Activated CD8-positive, alpha-beta memory T cell treated with anti-CD3 and anti-CD28 coated beads, Interleukin-2, amount 50 U/mL, for 4 hours (primary cell): ENCODE data around the gene CCDC85C.

ENCODE experiments used
- DNase-seq: peaks from one replicate; pipeline ENCODE4 v3.0.0-alpha.2; 2020

The CCDC85C gene

GRCh38 chr14:99535908-99536778 is 67.9 kb downstream of the CCDC85C start:
- no peak for DNase-seq

GRCh38 chr14:99535448-99535847 is 68.6 kb downstream of the CCDC85C start:
- no peak for DNase-seq

DNA sequence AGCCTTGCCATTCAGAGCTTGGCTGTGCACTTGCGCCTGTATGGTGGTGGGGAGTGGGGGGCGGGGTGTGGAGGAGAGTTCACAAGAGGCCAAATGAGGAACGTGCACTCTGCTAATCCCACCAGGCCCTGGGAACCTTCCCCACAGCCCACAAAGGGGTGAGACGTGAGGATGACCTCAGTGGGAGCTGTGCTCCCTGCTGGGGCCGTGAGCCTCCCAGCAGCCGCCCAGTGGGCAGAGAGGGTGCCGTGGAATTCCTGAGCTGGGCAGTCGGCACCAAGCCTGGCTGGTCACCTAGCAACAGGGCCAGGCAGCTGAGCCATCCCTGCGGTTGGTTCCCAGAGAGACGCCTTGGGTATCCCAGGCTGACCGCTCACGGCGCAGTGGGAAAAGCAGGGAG is 69.1 kb downstream of the CCDC85C start:
- no peak for DNase-seq

- no peak for DNase-seq
Measured at GRCh38 chr14:99534333-99534732, 69.7 kb downstream of the CCDC85C start.

GRCh38 chr14:99532310-99532709 is 71.7 kb downstream of the CCDC85C start:
- DNase-seq: no peak

DNA sequence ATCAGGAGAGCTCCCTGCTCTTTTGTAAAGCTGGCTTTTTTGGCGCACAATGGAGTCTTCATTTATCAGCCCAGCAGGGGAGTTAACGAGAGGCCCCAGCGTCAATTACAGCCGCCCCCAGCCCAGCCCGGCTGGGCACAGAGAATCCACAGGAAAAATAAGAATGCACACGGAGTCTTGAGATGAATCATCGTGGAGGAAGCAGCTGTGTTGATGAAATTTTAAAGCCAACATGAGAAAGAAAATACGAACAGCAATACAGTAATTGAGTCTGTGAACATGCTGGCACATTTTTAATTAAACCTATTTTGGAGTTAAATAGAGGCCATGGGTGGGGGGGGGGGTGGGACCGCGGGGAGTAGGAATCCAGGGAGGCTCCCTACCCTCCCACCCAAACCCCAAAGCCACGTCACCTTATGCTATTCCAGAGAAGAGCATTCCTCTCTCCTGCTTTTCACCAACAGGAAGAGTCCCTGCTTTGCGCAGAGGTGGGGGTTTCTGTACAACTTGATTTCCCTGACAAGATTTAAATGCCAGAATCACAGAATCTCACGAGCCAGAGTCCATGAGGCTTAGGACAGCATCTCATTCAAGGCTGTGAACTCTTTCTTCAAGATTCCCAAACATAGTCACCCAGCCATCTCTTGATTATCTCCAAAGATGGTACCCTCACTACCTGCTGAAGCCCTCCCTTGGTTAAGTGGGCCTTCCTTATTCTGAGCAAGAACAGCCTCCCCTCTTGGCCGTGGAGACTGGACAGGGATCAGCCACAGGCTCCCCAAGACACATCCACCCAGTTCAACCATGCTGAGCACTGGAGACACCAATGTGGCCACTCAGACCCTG is 72.5 kb downstream of the CCDC85C start:
- no peak for DNase-seq

DNA sequence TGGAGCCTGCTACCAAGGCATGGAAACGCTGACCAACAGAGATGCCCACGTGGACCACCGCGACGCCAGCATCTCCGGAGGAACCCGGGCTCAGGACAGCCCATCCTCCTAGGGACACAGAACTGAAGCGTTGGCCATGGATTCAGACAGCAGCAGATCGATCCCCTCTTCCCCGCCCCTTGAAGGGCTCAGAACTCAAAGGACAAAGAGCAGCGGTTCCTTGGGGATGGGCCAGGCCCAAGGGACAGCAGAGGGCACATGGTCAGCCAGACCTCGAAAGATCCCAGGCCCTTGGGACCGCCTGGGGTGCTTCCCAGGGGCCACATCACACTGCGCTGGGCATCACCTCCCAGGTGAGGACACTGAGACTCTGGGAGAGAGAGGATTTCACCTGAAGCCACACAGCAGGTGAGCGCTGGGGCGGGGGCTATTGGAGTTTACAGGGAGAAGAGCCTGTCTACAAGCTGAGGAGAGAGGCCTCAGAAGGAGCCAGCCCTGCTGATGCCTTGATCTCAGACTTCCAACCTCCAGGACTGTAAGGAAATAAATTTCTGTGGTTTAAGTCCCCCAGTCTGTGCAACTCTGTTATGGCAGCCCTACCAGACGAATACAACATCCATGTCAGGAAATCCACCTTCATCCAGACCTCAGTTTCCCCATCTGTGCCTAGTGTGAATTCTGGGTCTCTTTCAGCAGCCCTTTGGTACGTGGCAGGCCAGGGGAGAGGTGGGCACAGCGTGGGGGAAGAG is 73.4 kb downstream of the CCDC85C start:
- DNase-seq: no peak

GRCh38 chr14:99529899-99530298 is 74.1 kb downstream of the CCDC85C start:
- no peak for DNase-seq

- DNase-seq: no peak
Measured at GRCh38 chr14:99527427-99528076, 76.5 kb downstream of the CCDC85C start.

- DNase-seq: no peak
Measured at GRCh38 chr14:99527026-99527425, 77.0 kb downstream of the CCDC85C start.

DNA sequence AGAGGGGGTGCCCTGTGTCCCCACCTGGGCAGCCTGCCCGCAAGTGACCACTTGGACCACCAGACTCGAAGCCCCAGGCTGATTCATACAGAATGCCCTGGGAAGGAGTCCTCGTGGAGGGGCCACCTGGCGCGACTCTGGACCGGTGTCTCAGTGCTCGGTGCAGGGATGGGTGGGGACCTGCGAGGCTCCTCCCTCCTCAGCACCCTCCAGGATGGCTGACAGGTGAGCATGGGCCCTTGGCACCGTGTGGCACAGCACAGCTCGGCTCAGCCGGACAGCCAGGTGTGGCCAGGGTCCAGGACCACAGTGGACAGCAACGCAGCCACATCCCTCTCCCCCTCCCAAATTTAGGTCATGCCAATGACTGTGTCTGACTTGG is 78.3 kb downstream of the CCDC85C start:
- DNase-seq: no peak

DNA sequence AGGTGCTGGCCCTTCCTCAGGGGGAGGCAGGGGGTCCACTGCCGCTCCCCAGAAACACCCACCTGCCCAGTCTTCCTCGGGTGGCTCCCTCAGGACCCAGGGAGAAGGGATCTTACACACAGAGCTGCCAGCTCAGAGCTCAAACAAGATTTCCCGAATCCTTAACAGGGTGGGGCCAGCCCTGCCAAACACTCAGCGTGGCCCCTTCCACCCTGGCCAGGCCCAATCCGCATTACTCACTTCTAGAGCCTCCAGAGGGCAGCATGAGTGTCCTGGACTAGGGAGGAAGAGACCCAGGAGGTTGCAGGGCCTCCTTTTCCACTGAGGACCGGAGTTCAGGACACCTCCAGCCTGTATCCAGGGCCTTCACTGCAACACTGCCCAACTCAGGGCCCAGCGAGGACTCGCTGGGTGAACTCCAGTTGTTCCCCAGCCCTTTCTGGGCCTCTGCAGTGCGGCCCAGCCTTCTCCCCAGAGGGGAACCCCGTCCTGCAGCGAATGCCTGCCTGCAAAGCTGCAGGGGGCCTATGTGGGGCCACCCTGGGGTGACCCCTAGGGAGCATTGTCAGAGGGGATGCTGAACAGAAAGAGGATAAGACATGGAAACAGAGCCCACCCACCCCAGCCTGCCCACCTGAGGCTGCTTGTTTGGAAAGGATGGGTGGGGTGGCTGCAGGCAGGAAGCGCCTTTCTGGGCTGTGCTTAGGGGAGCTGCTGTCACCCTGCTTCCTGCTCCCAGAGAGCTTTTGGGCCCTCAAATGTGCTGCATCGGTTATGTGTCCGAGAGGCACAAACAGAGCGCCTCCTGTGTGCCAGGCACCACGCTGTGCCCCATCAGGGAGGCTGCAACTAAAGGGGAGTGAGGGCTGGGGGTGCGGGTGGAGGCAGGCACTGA is 79.0 kb downstream of the CCDC85C start:
- DNase-seq: no peak

- no peak for DNase-seq
Measured at GRCh38 chr14:99524091-99524661, 79.8 kb downstream of the CCDC85C start.

- DNase-seq: no peak
Measured at GRCh38 chr14:99523704-99524055, 80.3 kb downstream of the CCDC85C start.

DNA sequence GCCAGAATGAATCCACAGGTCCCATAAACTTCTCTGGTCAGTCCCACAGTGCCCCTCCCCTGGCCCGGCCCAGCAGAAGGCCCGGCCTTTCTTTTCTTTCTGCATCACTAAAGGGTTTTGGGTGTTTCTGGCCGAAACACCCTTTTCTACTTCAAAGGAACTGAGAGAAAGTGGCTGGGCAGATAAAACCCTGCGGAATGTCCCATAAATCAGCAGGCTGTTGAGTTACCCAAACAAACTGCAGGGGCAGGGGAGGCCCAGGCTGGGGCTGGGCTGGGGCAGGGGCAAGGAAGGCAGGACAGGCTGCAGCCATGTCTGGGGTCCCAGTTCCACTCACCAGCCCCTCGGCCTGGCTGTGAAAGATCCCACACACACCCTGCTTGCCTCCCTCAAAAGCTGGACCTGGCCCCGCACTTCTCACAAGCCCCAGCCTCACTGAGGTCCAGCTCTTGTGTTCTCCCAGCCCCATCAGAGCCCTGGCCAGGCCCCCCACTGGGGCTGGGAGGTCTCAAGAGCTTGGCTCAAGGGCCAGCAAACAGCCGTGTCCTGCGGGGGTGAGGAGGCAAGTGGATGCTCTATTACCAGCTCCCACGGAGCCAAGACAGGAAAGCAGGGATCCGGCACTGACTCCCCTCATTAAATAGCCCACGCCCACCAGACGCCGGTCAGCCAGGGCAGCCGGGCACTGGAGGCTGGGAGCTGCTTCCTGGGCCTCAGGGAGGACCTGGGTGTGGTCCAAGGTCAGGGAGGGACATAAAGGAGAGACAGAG is 80.9 kb downstream of the CCDC85C start:
- no peak for DNase-seq

DNA sequence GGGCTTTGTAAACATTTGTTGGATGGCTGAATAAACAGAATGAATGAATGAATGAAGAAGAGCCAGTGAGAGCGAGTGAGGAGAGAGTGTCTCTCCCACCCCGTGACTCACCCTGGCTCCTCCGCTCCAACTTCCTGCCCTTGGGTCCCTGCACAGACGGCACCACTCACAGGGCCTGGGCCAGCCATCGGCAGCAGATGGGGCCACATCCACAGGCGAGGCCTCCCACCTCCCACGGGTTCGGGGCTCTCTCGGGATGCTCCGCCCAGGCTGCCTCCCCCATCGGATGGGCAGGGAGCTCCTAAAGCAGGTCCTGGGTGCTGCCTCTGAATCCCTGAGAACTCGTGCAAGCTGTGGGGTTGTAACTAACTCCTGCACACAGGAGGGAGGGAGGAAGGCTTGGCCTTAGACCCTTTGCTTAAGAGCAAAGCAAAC is 81.5 kb downstream of the CCDC85C start:
- DNase-seq: no peak

- DNase-seq: no peak
Measured at GRCh38 chr14:99522025-99522401, 82.0 kb downstream of the CCDC85C start.

DNA sequence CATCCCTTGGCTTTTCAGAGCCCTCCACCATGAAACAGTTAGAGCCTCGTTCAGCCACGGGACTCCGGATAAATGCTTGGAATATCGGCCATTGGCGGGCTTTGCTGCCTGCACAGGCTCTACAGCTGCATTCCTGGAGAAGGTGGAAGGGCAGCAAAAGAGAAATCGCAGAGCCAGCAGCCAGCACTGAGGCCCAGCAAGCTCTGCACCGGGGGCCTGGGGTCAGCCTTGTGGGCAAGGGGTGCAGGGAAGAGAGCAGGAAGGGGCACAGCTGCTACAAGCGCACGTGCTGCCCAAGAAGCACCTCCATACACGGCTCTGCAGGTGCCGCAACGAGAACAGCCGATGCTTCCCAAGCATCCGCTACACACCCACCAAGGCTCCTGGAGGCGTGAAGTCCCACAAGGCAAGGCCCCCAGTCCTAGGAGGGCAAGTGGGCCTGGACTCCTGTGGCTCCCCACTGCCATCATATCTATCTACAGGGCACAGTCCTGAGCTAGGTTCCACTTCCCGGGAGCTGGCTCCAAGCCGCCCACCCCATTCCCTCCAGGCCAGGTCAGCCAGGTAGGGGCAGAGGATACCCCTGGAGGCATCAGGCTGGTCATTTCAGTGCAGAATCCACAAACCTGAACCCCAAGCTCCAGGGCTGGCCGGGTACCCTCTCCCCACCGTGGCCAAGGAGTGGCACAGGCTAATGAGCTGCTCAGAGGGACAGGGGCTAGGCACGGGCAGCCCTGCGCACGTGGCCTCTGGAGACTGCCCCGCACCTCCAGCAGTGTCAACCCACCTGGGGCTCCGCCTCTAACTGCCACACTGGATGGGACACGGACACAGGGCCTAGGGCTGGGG is 82.6 kb downstream of the CCDC85C start:
- no peak for DNase-seq

DNA sequence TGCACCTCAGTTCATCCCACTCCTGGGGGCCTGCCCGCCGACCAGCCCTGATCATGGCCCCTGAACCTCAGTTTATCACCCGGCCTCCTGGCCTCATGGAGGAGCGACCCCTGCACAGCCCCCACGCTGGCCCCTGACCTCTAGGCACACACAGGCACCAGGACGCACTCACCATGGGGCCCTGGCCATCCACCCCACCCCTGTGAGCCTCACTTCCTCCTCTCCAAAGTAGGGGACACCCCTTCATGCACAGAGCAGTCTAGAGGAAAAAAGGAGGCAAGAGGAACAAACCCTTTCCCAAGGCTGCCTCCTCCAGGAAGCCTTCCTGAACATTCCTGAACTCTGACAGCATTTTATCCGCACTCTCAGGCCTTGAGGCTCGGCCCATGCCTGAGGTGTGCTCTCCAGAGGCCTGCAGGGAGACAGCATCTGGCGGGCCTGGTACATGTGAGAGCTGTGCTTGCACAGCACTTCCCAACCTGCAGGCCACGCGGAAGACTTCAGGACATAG is 83.4 kb downstream of the CCDC85C start:
- DNase-seq: no peak
